Spinal cord (tissue), 10 donors: ENCODE data around the gene SERPINB1. TPM values are rescaled to one million over a fixed set of nuclear protein-coding genes. Genes with fewer than 3 reads are reported as not detected.

ENCODE experiments used
- DNase-seq, 6 donors: peaks; one replicate each; pipeline versions ENCODE4 v3.0.0 to v3.0.0-alpha.2; 2013 to 2015; ENCODE audit warnings: low spot score in 6 of 6, low read depth in 4 of 6
- H3K27ac ChIP-seq: one replicate; pipeline ENCODE4 v1.5.1; 2013; ENCODE audit warnings: low read depth, low read length, control low read depth
- H3K27me3 ChIP-seq: one replicate; pipeline ENCODE4 v1.6.1; 2013; ENCODE audit warnings: low read length; ENCODE audit not compliant: control insufficient read depth, insufficient read depth
- H3K36me3 ChIP-seq: one replicate; pipeline ENCODE4 v1.6.1; 2013; ENCODE audit warnings: low read length; ENCODE audit not compliant: control insufficient read depth, insufficient read depth
- H3K4me1 ChIP-seq: one replicate; pipeline ENCODE4 v1.6.1; 2013; ENCODE audit warnings: low read length; ENCODE audit not compliant: control insufficient read depth, insufficient read depth
- H3K4me3 ChIP-seq: one replicate; pipeline ENCODE4 v1.5.1; 2013; ENCODE audit warnings: low read depth, low read length, control low read depth
- H3K9me3 ChIP-seq: one replicate; pipeline ENCODE4 v1.6.1; 2013; ENCODE audit warnings: low read length; ENCODE audit not compliant: control insufficient read depth, insufficient read depth
- WGBS: methylation state at CpG from one replicate; pipeline ENCODE4 v1.1.5; 2013; ENCODE audit warnings: missing lambda C conversion rate; ENCODE audit not compliant: insufficient coverage; 5-methylcytosine and 5-hydroxymethylcytosine counted together
- polyA plus RNA-seq, 2 donors: library from polyadenylated mRNA; unstranded; fragments of 120-200 nt; gene quantifications; one replicate each; pipeline ENCODE4 v1.2.1, GENCODE V29; 2013; ENCODE audit not compliant: insufficient read length in 2 of 2
- total RNA-seq, 2 donors: library from RNA; depleted of rRNA in 1 of 2; stranded (reverse); fragments of 120-200 nt in 1 of 2; fragments of >200 nt in 1 of 2; gene quantifications; one replicate each; pipeline versions ENCODE4 v1.2.3 to v1.2.4, GENCODE V29; 2013 to 2014
- donor health status: healthy.

The SERPINB1 gene
- total and polyA plus RNA-seq, 4 donors = 12.0 to 23.4 (median 15.5) TPM

GRCh38 chr6:2877057-2877882 is 35.6 kb upstream of the SERPINB1 start:
- 71% methylated on average over 8 of the region's 13 CpGs for WGBS
- Histone ChIP-seq H3K4me1 (peaks cover 38% of the 10 kb centered on the region), H3K27me3 (peaks cover 15% of the 10 kb centered on the region), H3K4me3 (no peak overlapping the region), H3K36me3 (no peaks in the 10 kb centered on the region), H3K9me3 (no peaks in the 10 kb centered on the region), H3K27ac (peak overlapping the region; percentile 86)
- DNase-seq = no peak

DNA sequence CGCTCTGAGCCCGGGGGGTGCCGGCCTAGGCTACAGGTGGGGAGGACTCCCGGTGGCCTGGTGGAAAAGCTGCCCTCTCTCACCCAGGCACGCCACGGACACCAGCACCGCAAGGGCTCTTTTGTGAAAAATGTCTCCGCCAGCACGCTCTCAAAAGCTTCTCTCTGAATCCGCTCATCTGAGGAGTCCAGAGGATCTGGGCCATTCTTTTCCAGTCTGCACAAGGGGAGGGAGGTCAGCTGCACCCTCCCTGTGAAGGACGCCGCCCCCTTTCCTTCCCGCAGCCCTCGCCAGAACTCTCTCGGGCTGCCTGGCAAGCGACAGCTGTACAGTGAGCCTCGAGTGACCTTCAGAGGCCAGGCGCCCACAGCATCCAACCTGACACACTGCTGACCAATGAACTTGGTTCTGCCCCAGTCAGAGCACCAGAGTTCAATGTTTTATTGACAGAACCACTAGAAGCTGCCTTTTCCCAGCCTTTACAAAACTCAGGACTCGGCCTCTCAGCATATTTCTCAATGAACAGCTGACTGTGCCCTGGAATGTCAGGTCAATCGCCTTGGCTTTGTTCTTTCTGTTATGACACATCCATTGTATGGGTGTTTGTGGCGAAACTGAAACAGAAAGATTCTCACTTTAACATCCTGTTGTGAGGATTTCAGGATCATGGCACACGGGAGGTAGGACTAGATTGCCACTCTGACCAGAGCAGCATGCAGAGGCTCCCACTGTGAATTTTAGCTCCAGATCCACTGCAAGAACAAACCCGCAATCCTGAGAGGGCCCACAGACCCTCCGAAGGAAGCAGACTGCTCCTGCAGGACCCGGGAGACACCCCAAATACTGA is 34.8 kb upstream of the SERPINB1 start:
- WGBS = 20% methylated on average over 18 of the region's 25 CpGs
- Histone ChIP-seq H3K27me3 (peaks cover 15% of the 10 kb centered on the region), H3K4me1 (peaks cover 38% of the 10 kb centered on the region), H3K27ac (peak overlapping the region; percentile 86), H3K9me3 (no peaks in the 10 kb centered on the region), H3K36me3 (no peaks in the 10 kb centered on the region), H3K4me3 (peak overlapping the region; percentile 50)
- peak in 2 of 6 donors; percentile 52 to 71 for DNase-seq

- Histone ChIP-seq H3K36me3 (no peaks in the 10 kb centered on the region), H3K27ac (peak overlapping the region; percentile 49), H3K4me3 (peak overlapping the region; percentile 50), H3K27me3 (peaks cover 15% of the 10 kb centered on the region), H3K4me1 (peaks cover 38% of the 10 kb centered on the region), H3K9me3 (no peaks in the 10 kb centered on the region)
- peak in 2 of 6 donors; percentile 53 to 58 for DNase-seq
- under 1% methylated on average over 54 of the region's 73 CpGs for WGBS
These were observed 33.9 kb upstream of the SERPINB1 start for GRCh38 chr6:2875359-2876191.

DNA sequence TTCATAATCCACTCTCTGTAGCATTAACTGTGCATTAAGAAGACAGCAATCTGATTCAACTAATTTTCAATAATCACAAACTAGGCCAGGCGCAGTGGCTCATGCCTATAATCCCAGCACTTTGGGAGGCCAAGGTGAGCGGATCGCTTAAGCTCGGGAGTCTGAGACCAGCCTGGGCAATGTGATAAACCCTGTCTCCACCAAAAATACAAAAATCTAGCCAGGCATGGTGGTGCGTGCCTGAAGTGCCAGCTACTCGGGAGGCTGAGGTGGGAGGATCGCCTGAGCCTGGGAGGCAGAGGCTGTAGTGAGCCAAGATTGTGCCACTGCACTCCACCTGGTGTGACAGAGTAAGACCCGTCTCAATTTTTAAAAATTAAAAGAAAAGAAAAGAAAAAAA is 32.0 kb upstream of the SERPINB1 start:
- WGBS = 96% methylated on average over 4 of the region's 8 CpGs
- Histone ChIP-seq H3K27me3 (peaks cover 15% of the 10 kb centered on the region), H3K27ac (no peak overlapping the region), H3K9me3 (no peaks in the 10 kb centered on the region), H3K4me1 (peaks cover 38% of the 10 kb centered on the region), H3K4me3 (no peak overlapping the region), H3K36me3 (no peaks in the 10 kb centered on the region)
- DNase-seq = no peak

- Histone ChIP-seq H3K27me3 (peaks cover 15% of the 10 kb centered on the region), H3K4me1 (peaks cover 38% of the 10 kb centered on the region), H3K36me3 (no peaks in the 10 kb centered on the region), H3K4me3 (no peak overlapping the region), H3K9me3 (no peaks in the 10 kb centered on the region), H3K27ac (no peak overlapping the region)
- DNase-seq = no peak
- WGBS = 55% methylated on average over 3 of the region's 7 CpGs
These were observed 31.0 kb upstream of the SERPINB1 start for GRCh38 chr6:2872423-2873358.

GRCh38 chr6:2871953-2872352 is 30.3 kb upstream of the SERPINB1 start:
- Histone ChIP-seq H3K9me3 (no peaks in the 10 kb centered on the region), H3K27ac (no peak overlapping the region), H3K36me3 (no peaks in the 10 kb centered on the region), H3K27me3 (peaks cover 15% of the 10 kb centered on the region), H3K4me1 (peaks cover 31% of the 10 kb centered on the region), H3K4me3 (no peak overlapping the region)
- no peak for DNase-seq
- WGBS = 100% methylated on average over 1 of the region's 2 CpGs

DNA sequence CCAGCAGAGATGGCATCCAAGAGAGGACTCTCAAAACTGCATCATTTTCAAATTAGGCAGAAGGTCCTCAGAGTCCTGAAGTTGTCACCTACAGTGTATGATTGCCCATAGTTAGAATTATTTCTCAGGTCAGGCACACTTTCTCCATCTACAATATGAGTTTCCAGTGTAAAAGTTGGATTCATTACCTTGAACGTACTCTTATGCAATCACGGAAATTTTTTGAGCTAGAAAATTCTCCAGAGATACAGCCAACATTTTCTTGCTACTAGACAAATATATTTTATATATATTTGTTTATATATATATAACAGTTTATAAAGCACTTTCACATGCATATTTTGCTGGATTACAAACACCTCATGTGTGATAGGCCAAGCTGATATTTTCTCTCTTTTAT is 29.4 kb upstream of the SERPINB1 start:
- H3K36me3 ChIP-seq = no peaks in the 10 kb centered on the region
- H3K9me3 ChIP-seq = no peaks in the 10 kb centered on the region
- H3K27ac ChIP-seq = no peak overlapping the region
- DNase-seq = no peak
- H3K4me1 ChIP-seq = peaks cover 23% of the 10 kb centered on the region
- peaks cover 10% of the 10 kb centered on the region for H3K27me3 ChIP-seq
- no peak overlapping the region for H3K4me3 ChIP-seq
- WGBS = no CpG with 5 or more reads among the region's 2 CpGs

GRCh38 chr6:2870046-2870636 is 28.5 kb upstream of the SERPINB1 start:
- DNase-seq = no peak
- Histone ChIP-seq H3K27ac (no peak overlapping the region), H3K27me3 (peaks cover 7% of the 10 kb centered on the region), H3K36me3 (no peaks in the 10 kb centered on the region), H3K4me1 (peaks cover 14% of the 10 kb centered on the region), H3K4me3 (no peak overlapping the region), H3K9me3 (no peaks in the 10 kb centered on the region)
- 90% methylated on average over 30 of the region's 39 CpGs for WGBS
